Bronchial epithelial cell (primary cell): ENCODE data around the gene HSDL2. TPM values are rescaled to one million over a fixed set of nuclear protein-coding genes. Genes with fewer than 3 reads are reported as not detected.

Experiments used
- DNase-seq: peaks from one replicate; pipeline ENCODE4 v3.0.0-alpha.2; 2010; ENCODE audit warnings: low read depth
- FAIRE-seq: peaks from 2 replicates; lab custom pipeline; 2011; peaks lifted over from hg19 to GRCh38; lab: Jason Lieb, UNC
- H3K27me3 ChIP-seq: 2 replicates; pipeline ENCODE4 v1.5.1; 2011; ENCODE audit warnings: low read length; ENCODE audit not compliant: control insufficient read depth, insufficient read depth
- H3K36me3 ChIP-seq: 2 replicates; pipeline ENCODE4 v1.5.1; 2011; ENCODE audit warnings: low read length; ENCODE audit not compliant: control insufficient read depth, insufficient read depth
- H3K4me3 ChIP-seq: 2 replicates; pipeline ENCODE4 v1.5.1; 2011; ENCODE audit warnings: mild to moderate bottlenecking, low read depth, low read length, control low read depth
- total RNA-seq: library from RNA; depleted of rRNA; stranded (reverse); fragments of >200 nt; gene quantifications from 2 replicates; pipeline ENCODE4 v1.2.1, GENCODE V29; 2014
- TF ChIP-seq, protein P1 (sequence below): IDR thresholded peaks from 2 replicates; pipeline ENCODE4 v1.5.1; 2011; ENCODE audit warnings: mild to moderate bottlenecking, moderate library complexity, low read length, control low read depth, inconsistent platforms; ENCODE audit not compliant: insufficient read depth, severe bottlenecking

Gene HSDL2
- total RNA-seq, 1 donor from 2014 or later = 21.9 TPM

DNA sequence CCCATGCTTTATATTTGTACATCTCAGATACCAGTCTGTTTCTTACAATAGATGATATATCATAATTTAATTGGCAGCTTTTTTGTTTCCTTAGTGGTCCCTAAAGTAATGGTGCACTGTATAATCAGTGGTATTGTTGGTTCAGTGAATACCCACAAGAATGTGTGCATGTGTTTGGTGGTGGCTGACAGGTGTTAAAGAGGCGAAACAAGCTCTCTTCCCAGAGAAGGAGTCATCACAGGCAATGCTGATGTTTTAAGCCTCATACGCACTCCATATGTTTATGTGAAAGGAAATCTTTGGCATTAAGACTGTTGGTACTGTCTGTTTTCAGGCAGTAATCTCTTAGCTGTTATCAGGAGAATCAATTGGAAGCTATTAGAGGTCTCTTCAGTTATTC is 57.5 kb downstream of the HSDL2 start:
- TF ChIP-seq, protein P1, sequence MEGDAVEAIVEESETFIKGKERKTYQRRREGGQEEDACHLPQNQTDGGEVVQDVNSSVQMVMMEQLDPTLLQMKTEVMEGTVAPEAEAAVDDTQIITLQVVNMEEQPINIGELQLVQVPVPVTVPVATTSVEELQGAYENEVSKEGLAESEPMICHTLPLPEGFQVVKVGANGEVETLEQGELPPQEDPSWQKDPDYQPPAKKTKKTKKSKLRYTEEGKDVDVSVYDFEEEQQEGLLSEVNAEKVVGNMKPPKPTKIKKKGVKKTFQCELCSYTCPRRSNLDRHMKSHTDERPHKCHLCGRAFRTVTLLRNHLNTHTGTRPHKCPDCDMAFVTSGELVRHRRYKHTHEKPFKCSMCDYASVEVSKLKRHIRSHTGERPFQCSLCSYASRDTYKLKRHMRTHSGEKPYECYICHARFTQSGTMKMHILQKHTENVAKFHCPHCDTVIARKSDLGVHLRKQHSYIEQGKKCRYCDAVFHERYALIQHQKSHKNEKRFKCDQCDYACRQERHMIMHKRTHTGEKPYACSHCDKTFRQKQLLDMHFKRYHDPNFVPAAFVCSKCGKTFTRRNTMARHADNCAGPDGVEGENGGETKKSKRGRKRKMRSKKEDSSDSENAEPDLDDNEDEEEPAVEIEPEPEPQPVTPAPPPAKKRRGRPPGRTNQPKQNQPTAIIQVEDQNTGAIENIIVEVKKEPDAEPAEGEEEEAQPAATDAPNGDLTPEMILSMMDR = no peak
- no peak for DNase-seq
- Histone ChIP-seq H3K27me3 (no peaks in the 10 kb centered on the region), H3K36me3 (no peaks in the 10 kb centered on the region), H3K4me3 (no peak overlapping the region)
- no peak for FAIRE-seq

DNA sequence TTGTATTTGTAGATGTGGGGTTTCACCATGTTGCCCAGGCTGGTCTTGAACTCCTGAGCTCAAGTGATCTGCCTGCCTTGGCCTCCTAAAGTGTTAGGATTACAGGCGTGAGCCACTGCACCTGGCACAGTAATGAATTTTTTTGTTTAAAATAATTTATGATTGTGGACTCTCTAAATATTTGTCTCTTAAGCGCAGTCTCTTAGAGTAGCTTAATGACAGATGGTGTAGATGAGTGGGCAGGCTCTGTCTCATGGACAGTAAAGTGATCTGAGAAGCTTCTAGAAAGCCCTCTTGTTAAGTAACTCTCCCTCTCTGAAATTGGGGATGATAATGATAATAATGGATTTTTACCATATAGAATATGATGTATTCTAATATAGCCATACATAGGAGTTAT is 59.3 kb downstream of the HSDL2 start:
- FAIRE-seq = no peak
- TF ChIP-seq, protein P1 = no peak
- H3K4me3 ChIP-seq = no peak overlapping the region
- no peaks in the 10 kb centered on the region for H3K36me3 ChIP-seq
- no peaks in the 10 kb centered on the region for H3K27me3 ChIP-seq
- DNase-seq = no peak

DNA sequence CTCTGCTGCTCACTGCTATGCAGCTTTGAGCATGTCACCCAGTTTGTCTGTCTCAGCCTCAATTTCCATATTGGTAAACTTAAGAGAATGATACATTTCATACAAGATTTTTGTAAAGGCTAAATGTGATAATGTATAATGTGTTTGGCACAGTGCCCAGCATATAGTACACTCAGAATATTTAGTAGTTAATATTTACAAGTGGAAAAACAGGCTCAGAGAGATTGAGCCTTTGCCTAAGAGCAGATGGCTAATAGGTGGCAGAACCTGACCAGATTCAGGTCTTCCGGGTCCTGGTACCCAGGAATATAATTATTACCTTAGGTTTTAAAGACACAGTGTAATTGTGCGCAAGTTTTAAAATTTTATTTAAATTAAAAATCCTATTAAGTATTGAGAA is 59.9 kb downstream of the HSDL2 start:
- Histone ChIP-seq H3K27me3 (no peaks in the 10 kb centered on the region), H3K4me3 (no peak overlapping the region), H3K36me3 (no peaks in the 10 kb centered on the region)
- no peak for FAIRE-seq
- DNase-seq = no peak
- TF ChIP-seq, protein P1 = no peak

DNA sequence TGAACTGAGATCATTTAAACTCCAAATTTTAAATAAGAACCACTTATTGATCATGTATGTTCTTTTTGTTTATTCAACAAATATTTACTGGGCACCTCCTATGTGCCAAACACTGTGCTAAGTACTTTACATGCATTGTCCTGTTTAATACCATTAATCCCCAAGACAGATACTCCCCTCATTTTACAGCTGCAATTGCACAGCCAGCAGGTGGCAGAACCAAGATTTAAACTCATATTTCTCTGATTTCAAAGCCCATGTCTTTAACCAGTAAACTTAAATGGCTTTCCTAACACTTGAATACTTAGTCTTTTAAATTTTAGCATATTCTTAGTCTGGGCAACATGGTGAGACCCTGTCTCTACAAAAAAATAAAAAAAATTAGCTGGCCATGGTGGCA is 63.3 kb downstream of the HSDL2 start:
- FAIRE-seq = no peak
- peak; percentile 27 for DNase-seq
- TF ChIP-seq, protein P1 = peak; percentile 37
- H3K27me3 ChIP-seq = no peaks in the 10 kb centered on the region
- H3K4me3 ChIP-seq = no peak overlapping the region
- no peaks in the 10 kb centered on the region for H3K36me3 ChIP-seq

DNA sequence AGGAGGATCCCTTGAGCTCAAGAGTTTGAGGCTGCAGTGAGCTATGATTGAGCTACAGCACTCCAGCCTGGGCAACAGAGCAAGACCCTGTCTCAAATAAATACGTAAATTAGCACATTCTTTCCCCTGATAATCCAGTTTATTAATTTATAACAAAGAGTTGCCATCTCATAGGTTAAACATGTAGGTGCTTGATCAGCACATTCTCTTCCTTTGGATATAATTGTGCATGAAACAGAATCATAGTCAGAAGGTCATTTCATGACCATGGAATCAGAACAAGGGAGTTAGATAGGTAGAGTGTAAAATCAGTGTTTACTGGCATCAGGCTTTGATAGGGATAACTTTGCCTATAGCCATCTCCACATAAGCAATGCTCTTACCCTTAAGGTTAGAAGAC is 63.7 kb downstream of the HSDL2 start:
- no peaks in the 10 kb centered on the region for H3K27me3 ChIP-seq
- no peak for FAIRE-seq
- H3K4me3 ChIP-seq = no peak overlapping the region
- no peak for DNase-seq
- H3K36me3 ChIP-seq = no peaks in the 10 kb centered on the region
- TF ChIP-seq, protein P1 = no peak

DNA sequence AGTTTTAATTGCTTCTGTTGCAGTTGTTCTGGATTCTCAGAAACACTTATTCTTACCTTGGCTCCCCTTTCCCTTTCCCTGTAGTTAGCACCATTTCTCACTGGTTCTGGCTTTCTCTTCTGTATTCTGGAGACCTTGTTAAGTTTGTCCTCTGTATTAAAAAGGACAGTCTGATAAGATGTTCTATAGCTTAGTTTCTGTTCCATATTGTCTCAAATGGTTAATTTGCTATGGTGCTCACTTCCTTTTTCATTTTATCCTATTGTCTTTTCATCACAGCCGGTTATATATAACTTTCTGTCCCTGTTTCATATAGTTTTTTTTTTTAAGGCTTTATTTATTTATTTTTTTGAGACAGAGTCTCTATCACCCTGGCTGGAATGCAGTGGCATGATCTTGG is 65.3 kb downstream of the HSDL2 start:
- TF ChIP-seq, protein P1 = no peak
- H3K4me3 ChIP-seq = no peak overlapping the region
- H3K27me3 ChIP-seq = no peaks in the 10 kb centered on the region
- DNase-seq = no peak
- H3K36me3 ChIP-seq = no peaks in the 10 kb centered on the region
- FAIRE-seq = no peak
